AG08396 (cell line): ENCODE results near the gene AMH.

Experiments used
- DNase-seq: peaks from one replicate; pipeline ENCODE4 v3.0.0; 2012; ENCODE audit warnings: low spot score, mixed read lengths

AMH gene

DNA sequence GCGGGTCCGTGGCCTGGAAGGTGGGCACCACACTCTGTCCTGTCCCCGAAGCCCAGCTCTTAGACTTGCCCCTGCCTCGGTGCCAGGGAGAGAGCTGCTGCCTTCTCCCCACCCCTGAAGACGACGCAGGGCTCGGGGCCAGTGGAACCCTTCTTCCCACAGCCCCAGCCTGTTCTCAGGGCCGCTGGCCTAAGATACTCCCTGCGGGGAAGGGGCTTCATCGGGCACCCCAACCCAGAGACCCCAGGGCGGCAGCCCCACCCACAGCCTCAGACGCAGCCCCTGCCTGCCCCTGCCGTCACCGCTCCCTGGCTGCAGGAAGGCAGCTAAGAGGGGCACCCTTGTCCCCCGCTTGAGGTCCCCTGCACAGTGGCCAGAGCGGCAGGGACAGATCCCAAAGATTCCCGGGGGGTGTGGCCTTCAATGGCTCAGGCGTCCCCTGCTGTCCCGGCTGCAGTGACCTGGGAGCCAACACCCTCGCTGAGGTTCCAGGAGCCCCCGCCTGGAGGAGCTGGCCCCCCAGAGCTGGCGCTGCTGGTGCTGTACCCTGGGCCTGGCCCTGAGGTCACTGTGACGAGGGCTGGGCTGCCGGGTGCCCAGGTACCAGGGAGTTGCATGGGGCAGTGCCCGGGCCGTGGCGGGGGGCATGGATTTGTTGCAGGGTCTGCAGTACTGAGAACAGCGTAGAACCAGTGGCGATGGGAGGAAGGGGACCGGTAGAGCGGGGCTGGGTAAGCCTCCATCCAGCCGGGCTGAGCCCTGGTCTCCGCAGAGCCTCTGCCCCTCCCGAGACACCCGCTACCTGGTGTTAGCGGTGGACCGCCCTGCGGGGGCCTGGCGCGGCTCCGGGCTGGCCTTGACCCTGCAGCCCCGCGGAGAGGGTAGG lies 1.0 kb downstream of the AMH start:
- DNase-seq = no peak

DNA sequence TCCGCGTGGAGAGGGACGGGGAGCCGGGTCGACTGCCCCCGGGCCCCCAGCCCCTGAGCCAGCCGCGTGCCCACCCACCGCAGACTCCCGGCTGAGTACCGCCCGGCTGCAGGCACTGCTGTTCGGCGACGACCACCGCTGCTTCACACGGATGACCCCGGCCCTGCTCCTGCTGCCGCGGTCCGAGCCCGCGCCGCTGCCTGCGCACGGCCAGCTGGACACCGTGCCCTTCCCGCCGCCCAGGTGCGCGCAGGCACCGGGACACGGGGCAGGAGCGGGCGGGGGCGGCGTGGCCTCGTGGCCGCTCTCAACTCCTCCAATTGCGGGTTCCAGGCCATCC lies 1.6 kb downstream of the AMH start:
- no peak for DNase-seq

DNA sequence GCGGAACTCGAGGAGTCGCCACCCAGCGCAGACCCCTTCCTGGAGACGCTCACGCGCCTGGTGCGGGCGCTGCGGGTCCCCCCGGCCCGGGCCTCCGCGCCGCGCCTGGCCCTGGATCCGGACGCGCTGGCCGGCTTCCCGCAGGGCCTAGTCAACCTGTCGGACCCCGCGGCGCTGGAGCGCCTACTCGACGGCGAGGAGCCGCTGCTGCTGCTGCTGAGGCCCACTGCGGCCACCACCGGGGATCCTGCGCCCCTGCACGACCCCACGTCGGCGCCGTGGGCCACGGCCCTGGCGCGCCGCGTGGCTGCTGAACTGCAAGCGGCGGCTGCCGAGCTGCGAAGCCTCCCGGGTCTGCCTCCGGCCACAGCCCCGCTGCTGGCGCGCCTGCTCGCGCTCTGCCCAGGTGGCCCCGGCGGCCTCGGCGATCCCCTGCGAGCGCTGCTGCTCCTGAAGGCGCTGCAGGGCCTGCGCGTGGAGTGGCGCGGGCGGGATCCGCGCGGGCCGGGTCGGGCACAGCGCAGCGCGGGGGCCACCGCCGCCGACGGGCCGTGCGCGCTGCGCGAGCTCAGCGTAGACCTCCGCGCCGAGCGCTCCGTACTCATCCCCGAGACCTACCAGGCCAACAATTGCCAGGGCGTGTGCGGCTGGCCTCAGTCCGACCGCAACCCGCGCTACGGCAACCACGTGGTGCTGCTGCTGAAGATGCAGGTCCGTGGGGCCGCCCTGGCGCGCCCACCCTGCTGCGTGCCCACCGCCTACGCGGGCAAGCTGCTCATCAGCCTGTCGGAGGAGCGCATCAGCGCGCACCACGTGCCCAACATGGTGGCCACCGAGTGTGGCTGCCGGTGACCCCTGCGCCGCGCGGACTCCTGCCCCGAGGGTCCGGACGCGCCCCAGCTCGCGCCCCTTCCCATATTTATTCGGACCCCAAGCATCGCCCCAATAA lies 2.3 kb downstream of the AMH start:
- no peak for DNase-seq

DNA sequence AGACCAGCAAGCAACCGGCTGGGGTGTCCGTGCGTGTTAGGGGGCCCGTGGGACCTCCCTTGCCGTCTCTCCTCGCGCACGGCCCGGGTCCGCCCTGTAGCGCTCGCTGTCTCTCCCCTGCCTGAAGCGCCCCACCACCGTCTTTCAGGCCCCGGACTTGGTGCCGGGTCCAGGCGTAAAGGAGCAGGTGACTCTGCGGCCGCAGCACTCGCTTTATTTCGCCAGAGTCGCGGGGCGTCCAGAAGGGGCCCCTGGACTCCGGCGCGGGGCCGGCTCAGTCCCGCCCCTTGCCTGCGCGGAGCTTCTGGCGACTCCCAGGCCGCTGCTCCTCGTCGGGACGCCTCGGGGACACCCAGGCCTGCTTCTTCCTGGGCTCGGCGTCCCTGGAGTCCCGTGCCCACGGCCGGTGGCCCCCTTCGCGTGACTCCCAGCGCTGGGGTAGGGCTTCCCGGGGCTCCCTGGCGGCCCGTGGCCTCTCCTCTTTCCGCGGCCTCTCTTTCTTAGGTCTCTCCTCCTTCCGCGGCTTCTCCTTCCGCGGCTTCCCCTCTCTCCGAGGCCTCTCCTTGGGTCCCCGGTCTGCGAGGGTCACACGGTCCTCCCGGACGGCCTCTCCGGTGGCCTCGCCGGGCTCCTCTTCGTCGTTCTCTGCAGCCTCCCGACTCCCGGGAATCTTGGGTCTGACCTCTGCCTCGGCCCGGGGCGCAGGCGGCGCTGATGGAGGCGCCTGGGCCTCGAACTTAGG lies 3.1 kb downstream of the AMH start:
- DNase-seq = peak; percentile 34

DNA sequence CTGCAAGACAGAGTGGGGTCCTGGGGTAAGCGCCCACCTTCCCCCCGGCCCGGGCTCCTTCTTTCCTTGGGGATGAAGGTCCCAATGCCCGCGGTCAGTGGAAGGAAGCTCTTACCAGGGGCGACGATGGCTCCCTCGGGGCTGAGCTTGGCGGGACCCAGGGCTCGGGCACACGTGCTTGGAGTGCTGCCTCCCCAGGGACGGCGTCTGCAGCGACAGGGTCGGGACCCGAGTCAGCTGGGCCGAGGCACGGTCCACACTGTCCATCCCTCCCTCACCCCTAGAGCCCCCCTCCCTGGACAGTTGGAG lies 3.6 kb downstream of the AMH start:
- DNase-seq = peak; percentile 31

DNA sequence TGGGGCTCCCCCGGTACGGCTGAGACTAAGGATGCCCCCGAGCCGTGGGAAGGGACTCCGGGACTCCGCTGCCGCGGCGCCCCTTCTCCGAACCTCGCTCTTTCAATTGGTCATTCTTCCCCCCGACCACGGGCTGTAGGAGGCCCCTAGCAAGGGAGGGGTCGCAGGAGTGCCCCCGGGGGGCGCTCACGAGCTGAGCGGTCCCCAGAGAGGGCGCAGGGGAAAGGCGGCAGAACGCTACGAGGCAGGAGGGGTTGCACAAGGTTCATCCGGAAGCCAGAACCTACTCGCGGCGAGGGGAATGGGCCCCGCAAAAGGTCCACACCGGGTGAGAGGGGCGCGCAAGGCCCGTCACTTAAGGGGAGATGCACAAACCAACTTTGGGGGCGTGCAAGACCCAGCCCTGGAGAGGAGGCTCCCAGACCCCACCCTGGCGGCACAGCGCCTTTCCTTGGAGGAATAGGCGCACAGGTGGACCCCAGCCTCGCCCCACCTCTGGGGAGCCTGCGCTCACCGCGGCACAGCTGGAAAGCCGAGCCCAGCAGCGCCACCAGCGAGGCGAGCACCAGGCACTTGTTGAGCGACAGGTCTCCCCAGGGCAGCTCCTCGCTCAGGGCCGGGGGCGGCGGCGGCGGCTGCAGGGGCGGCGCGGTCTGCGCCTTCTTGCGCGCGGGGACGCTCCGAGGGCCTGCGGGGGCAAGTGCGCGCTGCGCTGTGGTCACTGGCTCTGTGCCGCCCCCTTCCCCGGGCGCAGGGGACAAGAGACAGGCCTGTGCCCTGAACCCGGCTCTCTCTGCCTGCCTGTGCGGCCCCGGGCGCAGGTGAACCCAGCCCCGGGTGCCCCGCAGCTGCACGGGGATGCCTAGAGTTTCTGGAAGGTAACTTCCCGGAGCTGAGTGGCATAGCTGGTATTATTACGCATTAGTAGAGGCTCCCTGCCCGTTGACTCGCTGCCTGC lies 4.3 kb downstream of the AMH start:
- no peak for DNase-seq

DNA sequence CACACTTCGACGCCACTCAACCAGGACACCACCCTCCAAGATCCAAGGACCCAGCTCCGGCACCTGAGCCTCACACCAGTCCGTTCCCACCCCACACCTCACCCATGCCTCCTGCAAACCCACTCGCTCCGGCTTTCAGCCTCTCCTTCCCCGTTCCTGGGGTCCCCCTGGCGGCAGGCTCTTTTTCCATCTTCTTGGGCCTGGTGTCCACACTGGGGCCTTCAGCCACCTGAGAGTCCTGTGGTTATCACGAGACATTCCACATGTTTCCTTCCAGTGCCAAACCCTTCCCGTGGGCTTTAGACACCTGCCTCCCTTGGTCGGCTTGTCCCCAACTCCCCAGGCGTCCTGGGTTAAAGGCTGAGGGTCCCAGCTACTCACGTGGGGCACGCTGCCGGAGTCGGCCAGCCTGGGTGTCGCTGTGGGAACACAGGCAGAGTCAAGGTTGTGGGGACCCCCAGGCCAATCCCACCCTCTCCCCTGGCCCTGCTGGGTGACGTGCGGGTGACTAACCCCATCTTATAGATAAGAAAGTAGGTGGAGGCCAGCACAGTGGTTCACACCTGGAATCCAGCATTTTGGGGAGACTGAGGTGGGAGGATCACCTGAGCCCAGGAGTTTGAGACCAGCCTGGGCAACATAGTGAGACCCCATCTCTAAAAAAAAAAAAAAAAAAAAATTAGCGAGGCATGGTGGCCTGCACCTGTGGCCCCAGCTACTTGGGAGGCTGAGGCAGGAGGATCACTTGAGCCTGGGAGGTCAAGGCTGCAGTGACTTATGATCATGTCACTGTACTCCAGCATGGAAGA lies 5.1 kb downstream of the AMH start:
- no peak for DNase-seq

GRCh38 chr19:2255112-2255845 lies 6.2 kb downstream of the AMH start:
- no peak for DNase-seq

DNA sequence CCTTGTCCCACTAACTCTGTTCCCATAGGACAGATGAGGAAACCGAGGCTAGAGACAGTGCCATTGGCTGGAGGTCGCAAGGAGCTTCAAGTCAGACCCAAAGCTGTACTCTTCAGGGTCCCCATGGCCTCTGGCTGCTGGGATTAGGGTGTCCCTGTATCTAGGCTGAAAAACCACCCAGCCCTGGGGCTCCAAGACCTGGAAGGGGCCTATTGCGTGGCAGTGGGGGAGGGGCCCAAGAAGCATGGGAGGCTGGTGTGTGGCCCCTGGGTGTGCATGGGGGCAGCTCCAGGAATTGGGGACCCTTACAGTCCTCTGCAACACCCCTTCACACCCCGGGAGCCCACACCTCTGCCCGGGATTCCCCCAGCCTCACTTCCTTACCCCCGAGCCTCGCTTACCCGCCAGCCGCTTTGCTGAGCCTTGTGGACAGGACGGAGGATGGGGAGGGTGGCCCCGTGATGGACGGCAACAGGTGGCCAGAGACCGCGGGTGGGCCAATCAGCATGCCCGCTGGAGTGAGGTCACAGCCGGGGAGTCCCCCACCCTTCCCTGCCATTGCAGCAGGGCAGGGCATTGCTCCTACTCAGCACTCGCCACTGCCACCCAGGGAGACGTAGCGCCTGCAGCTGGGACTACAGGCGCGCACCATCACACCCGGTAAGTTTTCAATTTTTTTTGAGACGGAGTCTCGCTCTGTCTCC lies 7.0 kb downstream of the AMH start, which contains the start of gene JSRP1:
JSRP1 (minus strand) TSS at position 436 of the 704 bp plus-strand sequence. CDS start 1,103 bp downstream, outside the sequence.
- DNase-seq = no peak

- no peak for DNase-seq
Measured at GRCh38 chr19:2259336-2259735, 10.2 kb downstream of the AMH start.

DNA sequence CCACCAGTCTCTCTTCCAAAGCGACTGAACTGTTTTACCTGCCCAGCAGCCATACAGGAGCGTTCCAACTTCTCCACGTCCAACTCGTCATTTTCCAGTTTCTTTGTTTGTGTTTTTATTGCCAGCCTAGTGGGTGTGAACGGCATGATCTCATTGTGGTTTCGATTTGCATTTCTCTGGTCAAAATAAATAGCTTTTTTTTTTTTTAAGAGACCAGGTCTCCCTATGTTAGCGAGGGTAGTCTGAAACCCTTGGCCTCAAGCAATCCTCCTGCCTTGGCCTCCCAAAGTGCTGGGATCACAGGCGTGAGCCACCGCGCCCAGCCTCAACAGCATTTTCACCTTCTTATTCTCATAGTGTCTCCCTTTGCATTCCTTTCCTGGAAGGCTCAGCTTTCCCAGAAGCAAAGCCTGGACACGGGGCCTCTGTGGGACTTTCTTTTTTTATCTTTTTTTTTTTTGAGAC lies 11.2 kb downstream of the AMH start:
- no peak for DNase-seq

- DNase-seq = no peak
Measured at GRCh38 chr19:2261438-2262172, 12.5 kb downstream of the AMH start.

DNA sequence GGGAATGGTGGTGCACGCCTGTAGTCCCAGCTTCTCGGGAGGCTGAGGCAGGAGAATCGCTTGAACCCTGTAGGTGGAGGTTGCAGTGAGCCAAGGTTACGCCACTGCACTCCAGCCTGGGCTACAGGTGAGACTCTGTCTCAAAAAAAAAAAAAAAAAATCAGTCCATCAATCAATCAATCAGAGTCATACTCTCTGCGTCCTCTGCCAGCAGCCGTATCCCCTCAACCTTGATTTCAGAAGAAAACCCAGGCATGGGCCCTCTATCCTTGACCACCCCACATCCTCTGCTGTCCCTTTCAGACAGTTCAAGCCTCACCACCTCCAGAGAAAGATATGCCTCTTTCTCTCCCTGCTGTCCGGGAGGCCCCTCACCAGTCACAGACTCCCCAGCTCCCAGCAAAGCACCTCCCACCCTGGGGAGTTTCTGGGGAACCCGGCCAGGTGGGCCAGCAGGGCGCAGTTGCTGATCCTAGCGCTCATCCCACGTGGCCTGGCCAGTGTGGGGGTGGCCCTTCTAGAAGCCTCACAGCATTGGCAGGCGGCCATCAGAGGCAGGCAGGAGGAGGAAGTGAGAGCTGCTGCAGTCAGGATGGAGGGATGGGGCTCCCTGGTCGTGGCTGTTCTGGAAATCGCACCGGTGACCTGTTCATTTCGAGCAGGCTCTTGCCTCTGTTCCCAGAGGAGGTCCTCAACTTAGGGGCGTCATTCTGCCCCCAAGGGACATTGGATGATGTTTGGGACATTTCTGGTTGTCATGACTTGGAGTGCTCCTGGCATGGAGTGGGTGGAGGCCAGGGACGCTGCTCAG lies 17.3 kb downstream of the AMH start:
- DNase-seq = peak; percentile 77

GRCh38 chr19:2268480-2268830 lies 19.3 kb downstream of the AMH start:
- DNase-seq = no peak

DNA sequence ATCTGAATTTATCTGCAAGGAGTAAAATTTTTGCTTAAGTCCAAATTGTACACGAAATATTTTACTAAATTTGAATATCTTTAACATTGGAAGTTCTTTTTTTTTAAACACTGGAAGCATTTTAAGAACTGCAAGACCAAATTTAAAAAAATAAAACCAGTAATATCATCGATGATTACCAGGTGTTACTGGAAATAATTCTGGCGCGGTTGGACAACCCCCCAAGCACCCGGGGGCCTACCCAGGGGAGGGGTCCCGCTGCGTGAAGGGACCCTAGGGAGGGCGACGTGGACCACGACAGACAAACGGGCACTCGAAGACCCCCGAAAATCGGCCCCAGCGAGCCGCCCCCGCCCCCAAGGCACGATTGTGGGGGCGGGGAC lies 19.7 kb downstream of the AMH start:
- DNase-seq = no peak

- peak; percentile 100 for DNase-seq
Measured at GRCh38 chr19:2269244-2270156, 20.4 kb downstream of the AMH start.

- no peak for DNase-seq
Measured at GRCh38 chr19:2270157-2270422, 21.0 kb downstream of the AMH start.
